HG03025 (cell line): Measurements from ENCODE around the gene TICRR.

ENCODE experiments used
- ATAC-seq: cut with Tn5 transposase; IDR thresholded peaks from one replicate; pipeline ENCODE4 v1.9.1; 2021; ENCODE audit warnings: mild to moderate bottlenecking, moderate library complexity; ENCODE audit not compliant: unreplicated experiment, low FRiP score

TICRR gene

GRCh38 chr15:89649716-89650115, 74.4 kb downstream of the TICRR start:
- no peak for ATAC-seq

- no peak for ATAC-seq
Observed at GRCh38 chr15:89652131-89652530, 76.9 kb downstream of the TICRR start.

- ATAC-seq: no peak
Observed at GRCh38 chr15:89652666-89653065, 77.4 kb downstream of the TICRR start.

- ATAC-seq: no peak
Observed at GRCh38 chr15:89653578-89653977, 78.3 kb downstream of the TICRR start.

- no peak for ATAC-seq
Observed at GRCh38 chr15:89654301-89654761, 79.1 kb downstream of the TICRR start.

GRCh38 chr15:89654847-89655805, 79.9 kb downstream of the TICRR start, which contains the start of gene KIF7:
Gene KIF7 (minus strand): TSS chr15:89655467. CDS start chr15:89652930, 2,537 bp downstream.
- ATAC-seq: no peak

- no peak for ATAC-seq
Observed at GRCh38 chr15:89656116-89656815, 81.0 kb downstream of the TICRR start.

GRCh38 chr15:89657686-89658200, 82.5 kb downstream of the TICRR start:
- no peak for ATAC-seq

- ATAC-seq: no peak
Observed at GRCh38 chr15:89659295-89659694, 84.0 kb downstream of the TICRR start.

GRCh38 chr15:89660556-89660955, 85.3 kb downstream of the TICRR start:
- no peak for ATAC-seq

- ATAC-seq: no peak
Observed at GRCh38 chr15:89662893-89663626, 87.8 kb downstream of the TICRR start.

- ATAC-seq: no peak
Observed at GRCh38 chr15:89664441-89665350, 89.4 kb downstream of the TICRR start.

- no peak for ATAC-seq
Observed at GRCh38 chr15:89665449-89666181, 90.3 kb downstream of the TICRR start.

- ATAC-seq: no peak
Observed at GRCh38 chr15:89666184-89666857, 91.1 kb downstream of the TICRR start.

- ATAC-seq: no peak
Observed at GRCh38 chr15:89666858-89667705, 91.8 kb downstream of the TICRR start.

- no peak for ATAC-seq
Observed at GRCh38 chr15:89667706-89667960, 92.4 kb downstream of the TICRR start.

GRCh38 chr15:89668171-89668570, 92.9 kb downstream of the TICRR start:
- no peak for ATAC-seq
